SK-N-SH (cell line): ENCODE data around the gene ASF1B. TPM values are rescaled to one million over a fixed set of nuclear protein-coding genes. Genes with fewer than 3 reads are reported as not detected.

Source experiments
- CTCF ChIA-PET: fragments of 300-600, 350-600 bp; formaldehyde crosslinking; extraction: SDS; loops from one replicate; lab custom pipeline; 2021; lab: Yijun Ruan, JAX
- POLR2A ChIA-PET: fragments of 350-600 bp; sonication (Branson Sonifier 250); formaldehyde crosslinking; extraction: SDS; loops from one replicate; lab custom pipeline; 2020; ENCODE audit warnings: antibody characterized with exemption, inconsistent platforms; lab: Yijun Ruan, JAX
- DNase-seq: peaks from one replicate; pipeline ENCODE4 v3.0.0; 2012
- H2AFZ ChIP-seq: fragments of 200-600 bp; sonication (generic); 2 replicates; pipeline ENCODE4 v1.8.1; 2016; ENCODE audit warnings: antibody characterized with exemption, mild to moderate bottlenecking, low read depth
- H3F3A ChIP-seq: fragments of 200-600 bp; sonication (generic); replicated peaks from 2 replicates; pipeline ENCODE3; 2016; ENCODE audit warnings: antibody characterized with exemption, mild to moderate bottlenecking; ENCODE audit not compliant: insufficient read depth
- H3K27ac ChIP-seq, 2 experiments: fragments of 200-500 bp in 1 of 2; fragments of 200-600 bp in 1 of 2; sonication (Bioruptor generic) in 1 of 2; sonication (generic), shearing (Covaris generic) in 1 of 2; 2 replicates each; pipeline versions ENCODE4 v1.5.1 to v1.6.1; 2014 to 2016; ENCODE audit warnings: low read depth in 2 of 2, inconsistent platforms in 1 of 2, low read length in 1 of 2, mild to moderate bottlenecking in 1 of 2, mixed read lengths in 1 of 2
- H3K27me3 ChIP-seq: fragments of 200-600 bp; sonication (generic), shearing (Covaris generic); 2 replicates; pipeline ENCODE4 v1.6.1; 2016; ENCODE audit warnings: mixed run types; ENCODE audit not compliant: insufficient read depth
- H3K36me3 ChIP-seq, 2 experiments: fragments of 200-500 bp in 1 of 2; fragments of 200-600 bp in 1 of 2; sonication (Bioruptor generic) in 1 of 2; sonication (generic) in 1 of 2; replicated peaks in 1 of 2; 2 replicates each; pipeline versions ENCODE3 to v1.5.1; 2014 to 2016; ENCODE audit warnings: low read length in 1 of 2, mild to moderate bottlenecking in 1 of 2; ENCODE audit not compliant: insufficient read depth in 2 of 2, control insufficient read depth in 1 of 2
- H3K4me1 ChIP-seq, 2 experiments: fragments of 200-500 bp in 1 of 2; fragments of 200-600 bp in 1 of 2; sonication (Bioruptor generic) in 1 of 2; sonication (generic), shearing (Covaris generic) in 1 of 2; 2 replicates each; pipeline versions ENCODE4 v1.5.1 to v1.6.1; 2014 to 2016; ENCODE audit warnings: low read depth in 1 of 2, low read length in 1 of 2, mixed run types in 1 of 2; ENCODE audit not compliant: insufficient read depth in 2 of 2, control insufficient read depth in 1 of 2
- H3K4me2 ChIP-seq: fragments of 200-600 bp; sonication (generic), shearing (Covaris generic); 2 replicates; pipeline ENCODE4 v1.6.1; 2017; ENCODE audit warnings: mixed run types
- H3K4me3 ChIP-seq, 2 experiments: fragments of 200-500 bp in 1 of 2; fragments of 200-600 bp in 1 of 2; sonication (Bioruptor generic) in 1 of 2; sonication (generic), shearing (Covaris generic) in 1 of 2; 2 replicates each; pipeline versions ENCODE4 v1.5.1 to v1.8.1; 2014 to 2016; ENCODE audit warnings: low read depth in 2 of 2, inconsistent platforms in 1 of 2, low read length in 1 of 2, mild to moderate bottlenecking in 1 of 2, mixed read lengths in 1 of 2, moderate library complexity in 1 of 2
- H3K79me2 ChIP-seq: fragments of 200-600 bp; sonication (generic); 2 replicates; pipeline ENCODE4 v1.8.1; 2017; ENCODE audit warnings: mild to moderate bottlenecking; ENCODE audit not compliant: insufficient read depth
- H3K9ac ChIP-seq: fragments of 200-600 bp; sonication (generic); 2 replicates; pipeline ENCODE4 v1.6.1; 2017; ENCODE audit warnings: mixed run types
- H3K9me2 ChIP-seq: fragments of 200-600 bp; sonication (generic); 2 replicates; pipeline ENCODE4 v1.6.1; 2017; ENCODE audit warnings: mixed run types
- H3K9me3 ChIP-seq: fragments of 200-600 bp; sonication (generic); 2 replicates; pipeline ENCODE4 v1.6.1; 2017; ENCODE audit warnings: mixed run types, mild to moderate bottlenecking, moderate library complexity
- H4K20me1 ChIP-seq: fragments of 200-600 bp; sonication (generic); 2 replicates; pipeline ENCODE4 v1.6.1; 2017; ENCODE audit warnings: mild to moderate bottlenecking, mixed run types; ENCODE audit not compliant: insufficient read depth
- GATA2 ChIP-seq: sonication (generic); formaldehyde crosslinking; IDR thresholded peaks from 2 replicates; pipeline ENCODE4 v1.5.0; 2020; ENCODE audit warnings: mild to moderate bottlenecking, missing genetic modification reagents
- IRF3 ChIP-seq: fragments of 150-350 bp; IDR thresholded peaks from 2 replicates; pipeline ENCODE4 v1.6.1; 2016; ENCODE audit warnings: mild to moderate bottlenecking, low read depth, low read length
- MEF2A ChIP-seq: IDR thresholded peaks from 2 replicates; pipeline ENCODE4 v1.4.0; 2012; ENCODE audit warnings: low read depth, borderline replicate concordance
- NFIC ChIP-seq: IDR thresholded peaks from 2 replicates; pipeline ENCODE4 v1.4.0; 2012; ENCODE audit warnings: borderline replicate concordance
- NRF1 ChIP-seq: IDR thresholded peaks from 2 replicates; pipeline ENCODE4 v1.6.1; 2012; ENCODE audit warnings: low read depth, mild to moderate bottlenecking, low read length
- POLR2AphosphoS5 ChIP-seq: IDR thresholded peaks from 2 replicates; pipeline ENCODE4 v1.6.1; 2012; ENCODE audit warnings: low read depth, low read length
- RCOR1 ChIP-seq: fragments of 150-350 bp; IDR thresholded peaks from 2 replicates; pipeline ENCODE4 v1.6.1; 2017; ENCODE audit warnings: antibody characterized with exemption, low read length
- SIN3A ChIP-seq: IDR thresholded peaks from 2 replicates; pipeline ENCODE4 v1.6.1; 2012; ENCODE audit warnings: low read depth, mild to moderate bottlenecking, low read length, moderate library complexity, borderline replicate concordance
- SMC3 ChIP-seq: IDR thresholded peaks from 2 replicates; pipeline ENCODE4 v1.6.1; 2012; ENCODE audit warnings: low read depth, low read length, improper control_type of control experiment
- TAF1 ChIP-seq: IDR thresholded peaks from 2 replicates; pipeline ENCODE4 v1.6.1; 2012; ENCODE audit warnings: low read depth, mild to moderate bottlenecking, low read length, moderate library complexity, borderline replicate concordance
- USF2 ChIP-seq: fragments of 150-350 bp; IDR thresholded peaks from 2 replicates; pipeline ENCODE4 v1.6.1; 2017; ENCODE audit warnings: antibody characterized with exemption, low read length, low read depth, borderline replicate concordance
- WGBS: methylation state at CpG from one replicate; pipeline ENCODE4 v1.1.6; 2017; ENCODE audit warnings: low lambda C conversion rate; 5-methylcytosine and 5-hydroxymethylcytosine counted together
- polyA plus RNA-seq, 3 experiments: library from polyadenylated mRNA; depleted of rRNA; stranded (reverse); fragments of >200 nt; gene quantifications; 2 replicates each; pipeline ENCODE4 v1.2.3, GENCODE V29; 2012

Gene ASF1B
- polyA plus RNA-seq, 1 of the 3 experiments (the other 2 are of a cell fraction) = 19.0 TPM

GRCh38 chr19:14112051-14112808, 24.2 kb downstream of the ASF1B start:
- Histone ChIP-seq H4K20me1 (no peaks in the 10 kb centered on the region), H2AFZ (no peak overlapping the region), H3K79me2 (peaks cover 55% of the 10 kb centered on the region), H3K36me3 (no peaks in the 10 kb centered on the region), H3K4me1 (peaks cover 5 to 14% of the 10 kb centered on the region in 2 experiments; a peak in 2 of 4 replicates), H3K9me3 (no peaks in the 10 kb centered on the region), H3K9ac (no peak overlapping the region), H3F3A (no peaks in the 10 kb centered on the region), H3K4me2 (no peak overlapping the region), H3K9me2 (no peaks in the 10 kb centered on the region), H3K27ac (no peak overlapping the region), H3K27me3 (no peaks in the 10 kb centered on the region), H3K4me3 (no peak overlapping the region)
- POLR2A ChIA-PET = no interaction called here
- CTCF ChIA-PET = interaction anchor here (0.8 to 4.7 kb wide), 2 partner anchors 25 to 236 kb away, joined by 4 to 28 read pairs; partner anchors contain the start of gene ASF1B
- no peak for DNase-seq
- TF ChIP-seq POLR2AphosphoS5 (no peak), NRF1 (no peak), SMC3 (no peak), TAF1 (no peak), RCOR1 (no peak), GATA2 (CRISPR knock-in tag) (no peak), NFIC (no peak), IRF3 (no peak)
- 76% methylated on average over 7 of the region's 12 CpGs for WGBS

- Histone ChIP-seq H4K20me1 (no peaks in the 10 kb centered on the region), H3K27me3 (no peaks in the 10 kb centered on the region), H3K79me2 (peaks cover 48% of the 10 kb centered on the region), H3F3A (no peaks in the 10 kb centered on the region), H3K27ac (no peak overlapping the region), H3K9me3 (no peaks in the 10 kb centered on the region), H3K36me3 (no peaks in the 10 kb centered on the region), H3K4me3 (no peak overlapping the region), H2AFZ (no peak overlapping the region), H3K4me1 (peaks cover 4 to 9% of the 10 kb centered on the region in 2 experiments; a peak in 2 of 4 replicates), H3K9ac (no peak overlapping the region), H3K4me2 (no peak overlapping the region), H3K9me2 (no peaks in the 10 kb centered on the region)
- 90% methylated on average over 1 of the region's 1 CpG for WGBS
- POLR2A ChIA-PET = no interaction called here
- CTCF ChIA-PET = interaction anchor here (1.3 to 4.7 kb wide), 2 partner anchors 25 kb away, joined by 3 to 28 read pairs; partner anchors contain the start of gene ASF1B
- no peak for DNase-seq
- TF ChIP-seq MEF2A = no peak
- TF ChIP-seq USF2 = no peak
- no peak for TF ChIP-seq SIN3A
Observed at GRCh38 chr19:14111486-14111885, 24.9 kb downstream of the ASF1B start.
